B cell (primary cell): ENCODE measurements around the gene RANBP3. TPM values are rescaled to one million over a fixed set of nuclear protein-coding genes. Genes with fewer than 3 reads are reported as not detected.

ENCODE experiments used
- ATAC-seq: fragments of 200-7000 bp; cut with Tn5 transposase; one replicate; pipeline ENCODE4 v1.10.0; 2021; ENCODE audit warnings: low read depth, mild to moderate bottlenecking, moderate number of reproducible peaks, moderate library complexity
- CTCF ChIA-PET: fragments of 350-600 bp; sonication (Branson Sonifier 250); formaldehyde crosslinking; loops from one replicate; lab custom pipeline; 2021; ENCODE audit warnings: antibody characterized with exemption, inconsistent platforms; lab: Charles Lee
- POLR2A ChIA-PET: fragments of 350-600 bp; sonication (Branson Sonifier 250); formaldehyde crosslinking; loops from one replicate; lab custom pipeline; 2021; ENCODE audit warnings: antibody characterized with exemption; lab: Charles Lee
- DNase-seq: peaks from one replicate; pipeline ENCODE4 v3.0.0; 2013
- H2AFZ ChIP-seq: 2 replicates; pipeline ENCODE4 v1.6.1; 2012; ENCODE audit warnings: mild to moderate bottlenecking, low read depth, low read length; ENCODE audit not compliant: insufficient read depth, poor library complexity, severe bottlenecking
- H3K27ac ChIP-seq, 2 donors: 1 replicate in 1 of 2; 2 replicates in 1 of 2; pipeline ENCODE4 v1.5.1; 2012 to 2013; ENCODE audit warnings: low read length in 2 of 2, mild to moderate bottlenecking in 2 of 2, moderate library complexity in 1 of 2
- H3K27me3 ChIP-seq, 4 experiments: fragments of 200-600 bp in 1 of 4; sonication (generic) in 1 of 4; replicated peaks in 1 of 4; 1 replicate in 2 of 4; 2 replicates in 2 of 4; pipeline versions ENCODE4 v1.6.1 to v1.7.0; 2013 to 2016; ENCODE audit warnings: low read length in 3 of 4, mild to moderate bottlenecking in 2 of 4, mixed read lengths in 1 of 4, moderate library complexity in 1 of 4; ENCODE audit not compliant: insufficient read depth in 4 of 4, control insufficient read depth in 3 of 4; ENCODE audit errors: control extremely low read depth in 1 of 4
- H3K36me3 ChIP-seq, 2 experiments: replicated peaks in 1 of 2; 1 replicate in 1 of 2; 2 replicates in 1 of 2; pipeline versions ENCODE4 v1.6.1 to v1.7.1; 2013; ENCODE audit warnings: low read length in 1 of 2; ENCODE audit not compliant: insufficient read depth in 2 of 2, control insufficient read depth in 1 of 2; ENCODE audit errors: control extremely low read depth in 1 of 2, extremely low read depth in 1 of 2
- H3K4me1 ChIP-seq, 2 donors: fragments of 200-600 bp in 1 of 2; sonication (generic) in 1 of 2; 1 replicate in 1 of 2; 2 replicates in 1 of 2; pipeline versions ENCODE4 v1.5.1 to v1.6.1; 2013 to 2017; ENCODE audit warnings: low read length in 2 of 2; ENCODE audit not compliant: control insufficient read depth in 2 of 2, insufficient read depth in 2 of 2
- H3K4me2 ChIP-seq: replicated peaks from 2 replicates; pipeline ENCODE3; 2012; ENCODE audit warnings: mild to moderate bottlenecking, low read depth, low read length; ENCODE audit not compliant: poor library complexity, severe bottlenecking
- H3K4me3 ChIP-seq, 5 experiments: fragments of 200-600 bp in 1 of 5; sonication (generic) in 1 of 5; 1 replicate in 3 of 5; 2 replicates in 2 of 5; pipeline versions ENCODE4 v1.5.1 to v1.7.0; 2011 to 2016; ENCODE audit warnings: low read length in 4 of 5, mild to moderate bottlenecking in 4 of 5, low read depth in 2 of 5, control low read depth in 1 of 5, moderate library complexity in 1 of 5; ENCODE audit not compliant: insufficient read depth in 1 of 5; ENCODE audit errors: control extremely low read depth in 1 of 5, extremely low read depth in 1 of 5
- H3K79me2 ChIP-seq: fragments of 200-600 bp; sonication (generic); one replicate; pipeline ENCODE4 v1.6.0; 2016; ENCODE audit warnings: low read length; ENCODE audit not compliant: control insufficient read depth, insufficient read depth
- H3K9ac ChIP-seq: fragments of 200-600 bp; sonication (generic); 2 replicates; pipeline ENCODE4 v1.6.1; 2017; ENCODE audit warnings: mild to moderate bottlenecking, low read length, moderate library complexity
- H3K9me3 ChIP-seq, 3 donors: one replicate each; pipeline versions ENCODE4 v1.6.1 to v1.7.1; 2013; ENCODE audit warnings: low read length in 2 of 3; ENCODE audit not compliant: control insufficient read depth in 2 of 3, insufficient read depth in 1 of 3; ENCODE audit errors: control extremely low read depth in 1 of 3
- H4K20me1 ChIP-seq: 2 replicates; pipeline ENCODE4 v1.6.0; 2012; ENCODE audit warnings: mild to moderate bottlenecking, low read length; ENCODE audit not compliant: insufficient read depth, control insufficient read depth, poor library complexity, severe bottlenecking
- H3K27ac Mint-ChIP-seq: one replicate; pipeline ENCODE4 v1.8.0; 2021; ENCODE audit warnings: mixed read lengths
- H3K27me3 Mint-ChIP-seq: one replicate; pipeline ENCODE4 v1.8.0; 2021; ENCODE audit warnings: mixed read lengths
- H3K4me1 Mint-ChIP-seq: one replicate; pipeline ENCODE4 v1.8.0; 2021; ENCODE audit warnings: mixed read lengths
- H3K4me3 Mint-ChIP-seq: one replicate; pipeline ENCODE4 v1.8.0; 2021; ENCODE audit warnings: mixed read lengths
- H3K9me3 Mint-ChIP-seq: one replicate; pipeline ENCODE4 v1.8.0; 2022; ENCODE audit warnings: mixed read lengths; ENCODE audit not compliant: insufficient read depth
- CTCF ChIP-seq: fragments of 200-600 bp; IDR thresholded peaks from one replicate; pipeline ENCODE4 v1.8.0; 2022; ENCODE audit warnings: antibody characterized with exemption, mild to moderate bottlenecking
- EZH2 ChIP-seq: IDR thresholded peaks from 2 replicates; pipeline ENCODE4 v1.6.1; 2012; ENCODE audit warnings: borderline replicate concordance, low read depth, mild to moderate bottlenecking, moderate library complexity, low read length; ENCODE audit not compliant: insufficient read depth, poor library complexity, severe bottlenecking
- WGBS: methylation state at CpG from one replicate; pipeline ENCODE4 v1.1.5; 2013; ENCODE audit warnings: missing lambda C conversion rate; ENCODE audit not compliant: insufficient coverage; 5-methylcytosine and 5-hydroxymethylcytosine counted together
- intact Hi-C: fragments of 100-400 bp; cut with micrococcal nuclease; formaldehyde crosslinking; loops from one replicate; pipeline ENCODE4 v1.10.0; 2022
- polyA plus RNA-seq: library from polyadenylated mRNA; depleted of rRNA; stranded (reverse); fragments of >200 nt; gene quantifications from 2 replicates; pipeline ENCODE4 v1.2.3, GENCODE V29; 2012
- total RNA-seq, 2 donors: library from RNA; stranded (reverse); fragments of 120-200 nt in 1 of 2; gene quantifications; 1 replicate in 1 of 2; 2 replicates in 1 of 2; pipeline versions ENCODE4 v1.2.3 to v1.2.4, GENCODE V29; 2013 to 2022

The RANBP3 gene
- total and polyA plus RNA-seq, 2 donors (not counting 1 experiment from before 2014, with no cell fraction given), result 86.7 to 91.7 TPM

- no peak overlapping the region for H2AFZ ChIP-seq
- H3K79me2 ChIP-seq, result peaks cover 97% of the 10 kb centered on the region
- H3K36me3 ChIP-seq, result peaks cover 0 to 24% of the 10 kb centered on the region in 2 experiments
- DNase-seq (no peak), ATAC-seq (no peak)
- Mint-ChIP-seq H3K4me3 (peak overlapping the region; percentile 97), H3K27ac (no peak overlapping the region), H3K9me3 (no peaks in the 10 kb centered on the region), H3K4me1 (peaks cover 72% of the 10 kb centered on the region), H3K27me3 (no peaks in the 10 kb centered on the region)
- no peaks in the 10 kb centered on the region for H3K9me3 ChIP-seq
- WGBS, result 84% methylated on average over 11 of the region's 15 CpGs
- no peak overlapping the region for H3K9ac ChIP-seq
- no peak overlapping the region for H3K4me3 ChIP-seq
- CTCF ChIA-PET, result interaction anchor here (0.9 kb wide), 1 partner anchor 11 kb away, joined by 3 read pairs; no protein-coding TSS in a partner anchor
- no peak for TF ChIP-seq CTCF
- TF ChIP-seq EZH2, result no peak
- H3K4me2 ChIP-seq, result peak overlapping the region; percentile 34
- H4K20me1 ChIP-seq, result peaks cover 82% of the 10 kb centered on the region
- POLR2A ChIA-PET, result no interaction called here
- H3K27me3 ChIP-seq, result no peaks in the 10 kb centered on the region
- peak overlapping the region in 1 of 2 donors; percentile 38 for H3K27ac ChIP-seq
- intact Hi-C loops, result loop anchor here (10.0 kb wide), 1 partner anchor 999 kb away; no protein-coding TSS in a partner anchor
- peaks cover 38 to 48% of the 10 kb centered on the region in 2 donors for H3K4me1 ChIP-seq
Measured at GRCh38 chr19:5973867-5974635, 3.9 kb downstream of the RANBP3 start.

- POLR2A ChIA-PET, result no interaction called here
- intact Hi-C loops, result loop anchor here (10.0 kb wide), 1 partner anchor 999 kb away; no protein-coding TSS in a partner anchor
- Histone ChIP-seq H3K79me2 (peaks cover 97% of the 10 kb centered on the region), H3K27ac (no peak overlapping the region), H3K9ac (no peak overlapping the region), H3K4me1 (peaks cover 35 to 44% of the 10 kb centered on the region in 2 donors), H4K20me1 (peaks cover 89% of the 10 kb centered on the region), H3K27me3 (no peaks in the 10 kb centered on the region), H3K4me2 (no peak overlapping the region), H3K36me3 (peaks cover 0 to 25% of the 10 kb centered on the region in 2 experiments), H3K4me3 (no peak overlapping the region), H2AFZ (no peak overlapping the region), H3K9me3 (no peaks in the 10 kb centered on the region)
- WGBS, result 98% methylated on average over 4 of the region's 5 CpGs
- no peak overlapping the region for H3K4me3 Mint-ChIP-seq
- TF ChIP-seq CTCF (no peak), EZH2 (no peak)
- CTCF ChIA-PET, result interaction anchor here (0.9 kb wide), 1 partner anchor 12 kb away, joined by 3 read pairs; no protein-coding TSS in a partner anchor
- no peaks in the 10 kb centered on the region for H3K9me3 Mint-ChIP-seq
- DNase-seq (no peak), ATAC-seq (no peak)
- H3K4me1 Mint-ChIP-seq, result peaks cover 73% of the 10 kb centered on the region
- H3K27me3 Mint-ChIP-seq, result no peaks in the 10 kb centered on the region
- H3K27ac Mint-ChIP-seq, result no peak overlapping the region
Measured at GRCh38 chr19:5973376-5973775, 4.6 kb downstream of the RANBP3 start.
